Endothelial cell of umbilical vein (primary cell): ENCODE results near the gene PGLYRP4. TPM values are rescaled to one million over a fixed set of nuclear protein-coding genes. Genes with fewer than 3 reads are reported as not detected.

Experiments
- BruUV-seq: library from RNA; stranded (reverse); fragments of 400-500 nt; replicated peaks from 2 replicates; lab custom pipeline; 2021; lab: Mats Ljungman, UMichigan
- CTCF ChIA-PET: fragments of 300-600, 350-600 bp; sonication (Branson Sonifier 250); formaldehyde crosslinking; loops from one replicate; lab custom pipeline; 2021; ENCODE audit warnings: antibody characterized with exemption, inconsistent platforms; lab: Charles Lee
- POLR2A ChIA-PET: fragments of 300-600, 350-600 bp; sonication (Branson Sonifier 250); formaldehyde crosslinking; loops from one replicate; lab custom pipeline; 2021; ENCODE audit warnings: antibody characterized with exemption, inconsistent platforms; lab: Charles Lee
- DNase-seq: peaks from one replicate; pipeline ENCODE4 v3.0.0-alpha.2; 2011; ENCODE audit warnings: low read depth, low spot score
- FAIRE-seq: peaks from 2 replicates; lab custom pipeline; 2011; peaks lifted over from hg19 to GRCh38; lab: Jason Lieb, UNC
- H2AFZ ChIP-seq: 2 replicates; pipeline ENCODE4 v1.6.0; 2012; ENCODE audit warnings: low read depth, low read length, control low read depth, inconsistent platforms
- H3K27ac ChIP-seq: 2 replicates; pipeline ENCODE4 v1.5.1; 2011; ENCODE audit warnings: low read depth, mild to moderate bottlenecking, control low read depth, low read length, moderate library complexity; ENCODE audit not compliant: insufficient read depth
- H3K27me3 ChIP-seq, 2 experiments: 2 replicates each; pipeline versions ENCODE4 v1.6.0 to v1.6.1; 2011; ENCODE audit warnings: low read length in 2 of 2, mixed read lengths in 1 of 2; ENCODE audit not compliant: control insufficient read depth in 2 of 2, insufficient read depth in 2 of 2
- H3K36me3 ChIP-seq, 2 experiments: 2 replicates in 1 of 2; 3 replicates in 1 of 2; pipeline ENCODE4 v1.5.1; 2011; ENCODE audit warnings: low read length in 2 of 2, mild to moderate bottlenecking in 1 of 2, moderate library complexity in 1 of 2; ENCODE audit not compliant: control insufficient read depth in 2 of 2, insufficient read depth in 2 of 2; ENCODE audit errors: extremely low read depth in 1 of 2
- H3K4me1 ChIP-seq: 3 replicates; pipeline ENCODE4 v1.5.1; 2011; ENCODE audit warnings: mild to moderate bottlenecking, low read length; ENCODE audit not compliant: control insufficient read depth, insufficient read depth; ENCODE audit errors: extremely low read depth
- H3K4me2 ChIP-seq: 2 replicates; pipeline ENCODE4 v1.6.1; 2011; ENCODE audit warnings: low read length, control low read depth, mixed read lengths; ENCODE audit not compliant: insufficient read depth
- H3K4me3 ChIP-seq, 3 experiments: fragments of 200-600 bp in 1 of 3; sonication (generic), shearing (Covaris generic) in 1 of 3; replicated peaks in 1 of 3; 2 replicates each; pipeline ENCODE4 v1.5.1; 2011 to 2016; ENCODE audit warnings: control low read depth in 3 of 3, low read length in 3 of 3, mild to moderate bottlenecking in 2 of 3, inconsistent platforms in 1 of 3, low read depth in 1 of 3, moderate library complexity in 1 of 3; ENCODE audit not compliant: insufficient read depth in 1 of 3
- H3K79me2 ChIP-seq: 2 replicates; pipeline ENCODE4 v1.6.0; 2012; ENCODE audit warnings: low read length, inconsistent platforms; ENCODE audit not compliant: control insufficient read depth, insufficient read depth
- H3K9ac ChIP-seq: replicated peaks from 2 replicates; pipeline ENCODE3; 2011; ENCODE audit warnings: low read length, control low read depth; ENCODE audit not compliant: insufficient read depth; ENCODE audit errors: extremely low read depth
- H3K9me1 ChIP-seq: replicated peaks from 3 replicates; pipeline ENCODE4 v1.6.0; 2011; ENCODE audit warnings: mild to moderate bottlenecking, low read length; ENCODE audit not compliant: control insufficient read depth, insufficient read depth; ENCODE audit errors: extremely low read depth
- H3K9me3 ChIP-seq: replicated peaks from 2 replicates; pipeline ENCODE4 v1.5.1; 2012; ENCODE audit warnings: low read length, inconsistent platforms; ENCODE audit not compliant: control insufficient read depth, insufficient read depth
- H4K20me1 ChIP-seq: replicated peaks from 2 replicates; pipeline ENCODE3; 2011; ENCODE audit warnings: mild to moderate bottlenecking, low read length; ENCODE audit not compliant: control insufficient read depth, insufficient read depth; ENCODE audit errors: extremely low read depth
- FOS ChIP-seq: IDR thresholded peaks from 2 replicates; pipeline ENCODE4 v1.6.1; 2011; ENCODE audit warnings: mild to moderate bottlenecking, low read length, moderate library complexity, borderline replicate concordance; ENCODE audit not compliant: insufficient read depth
- GATA2 ChIP-seq: IDR thresholded peaks from 2 replicates; pipeline ENCODE4 v1.7.0; 2011; ENCODE audit warnings: low read depth, mild to moderate bottlenecking, moderate library complexity, mixed read lengths, low read length; ENCODE audit not compliant: insufficient read length, insufficient read depth
- dilution Hi-C: fragments of 300-500 bp; cut with MboI; formaldehyde crosslinking; loops from one replicate; pipeline ENCODE4 v1.15.0; 2019; ENCODE audit warnings: low sequenced_read_pairs; ENCODE audit not compliant: extremely low pct_ligation_motif_present
- intact Hi-C: fragments of 100-400 bp; cut with micrococcal nuclease; formaldehyde crosslinking; loops from one replicate; pipeline ENCODE4 v1.10.0; 2022
- polyA plus RNA-seq, 4 experiments: library from polyadenylated mRNA; depleted of rRNA in 3 of 4; stranded (reverse) in 3 of 4; unstranded in 1 of 4; fragments of >200 nt; gene quantifications; 2 replicates each; pipeline versions ENCODE4 v1.2.1 to v1.2.3, GENCODE V29; 2011 to 2012; ENCODE audit warnings: missing spikeins in 1 of 4
- total RNA-seq: library from RNA; stranded (reverse); gene quantifications from 2 replicates; pipeline ENCODE4 v1.2.3, GENCODE V29; 2021
- TF ChIP-seq, protein P1 (sequence below), 2 donors: IDR thresholded peaks; 1 replicate in 1 of 2; 2 replicates in 1 of 2; pipeline ENCODE4 v1.5.1; 2011; ENCODE audit warnings: low read length in 2 of 2, mild to moderate bottlenecking in 2 of 2, moderate library complexity in 2 of 2, control low read depth in 1 of 2, inconsistent platforms in 1 of 2, low read depth in 1 of 2; ENCODE audit not compliant: insufficient read depth in 1 of 2; ENCODE audit errors: extremely low read depth in 1 of 2

Gene PGLYRP4
- total and polyA plus RNA-seq, 2 donors (not counting 3 experiments of a cell fraction or from before 2014, with no cell fraction given) = not detected

DNA sequence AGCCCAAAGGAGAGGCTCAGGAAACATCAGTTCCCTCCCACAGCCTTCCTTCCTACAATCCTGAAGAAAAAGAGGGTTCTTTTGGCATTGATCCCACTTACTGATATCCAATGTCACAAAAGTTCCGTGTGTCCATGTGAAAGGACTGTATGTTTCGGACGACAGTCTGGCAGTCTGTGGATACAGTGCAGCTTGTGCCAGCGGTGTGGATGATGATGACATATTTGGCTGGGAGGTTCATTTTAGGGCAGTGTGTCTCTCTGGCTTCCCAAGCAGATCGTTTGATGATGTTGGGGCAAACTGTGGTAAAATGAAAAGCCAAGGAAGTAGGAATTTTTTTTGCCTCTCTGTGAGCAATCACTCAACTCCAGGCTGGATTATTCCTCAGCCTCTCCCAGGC lies 46.3 kb downstream of the PGLYRP4 start:
- CTCF ChIA-PET = no interaction called here
- dilution Hi-C loops = no loop called here
- POLR2A ChIA-PET = no interaction called here

DNA sequence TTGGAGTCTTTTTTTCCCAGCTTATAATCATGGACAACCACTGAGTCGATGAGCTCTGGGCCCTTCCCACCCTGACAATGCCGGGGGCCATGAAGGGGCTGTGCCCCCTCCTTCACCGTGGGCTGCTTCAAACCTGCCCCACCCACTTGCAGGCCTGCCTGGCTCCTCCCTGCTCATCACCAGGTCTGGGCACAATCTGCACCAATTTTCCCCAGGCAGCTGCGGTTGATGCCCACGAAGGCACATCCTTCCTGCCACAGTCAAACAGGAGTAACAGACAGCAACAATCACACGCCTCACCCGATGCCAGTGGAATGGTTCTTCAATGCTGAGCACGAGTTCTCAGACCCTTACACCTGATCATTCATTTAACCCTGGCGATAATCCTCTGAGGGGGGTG lies 54.8 kb downstream of the PGLYRP4 start:
- Histone ChIP-seq H3K36me3 (no peaks in the 10 kb centered on the region), H3K4me1 (no peaks in the 10 kb centered on the region), H3K4me2 (no peak overlapping the region), H3K27me3 (no peaks in the 10 kb centered on the region), H4K20me1 (no peaks in the 10 kb centered on the region), H3K9me3 (no peaks in the 10 kb centered on the region), H3K79me2 (no peaks in the 10 kb centered on the region), H3K9ac (no peak overlapping the region), H3K27ac (no peak overlapping the region), H3K9me1 (no peaks in the 10 kb centered on the region), H2AFZ (no peak overlapping the region), H3K4me3 (no peak overlapping the region)
- CTCF ChIA-PET = no interaction called here
- no peak for DNase-seq
- FAIRE-seq = no peak
- intact Hi-C loops (no loop called here), dilution Hi-C loops (no loop called here)
- POLR2A ChIA-PET = no interaction called here
- no peak for TF ChIP-seq GATA2
- TF ChIP-seq FOS = no peak
- BruUV-seq = no TSS peak

More for the DNA sequence above, 46.3 kb downstream of the PGLYRP4 start:
- Histone ChIP-seq H3K9me1 (no peaks in the 10 kb centered on the region), H3K9me3 (no peaks in the 10 kb centered on the region), H3K4me1 (no peaks in the 10 kb centered on the region), H3K4me2 (no peak overlapping the region), H2AFZ (no peak overlapping the region), H3K79me2 (no peaks in the 10 kb centered on the region), H3K9ac (no peak overlapping the region), H4K20me1 (no peaks in the 10 kb centered on the region), H3K4me3 (no peak overlapping the region), H3K27ac (no peak overlapping the region), H3K36me3 (no peaks in the 10 kb centered on the region), H3K27me3 (no peaks in the 10 kb centered on the region)
- FAIRE-seq (no peak), DNase-seq (no peak)
- intact Hi-C loops = no loop called here
- BruUV-seq = no TSS peak
- TF ChIP-seq, protein P1, sequence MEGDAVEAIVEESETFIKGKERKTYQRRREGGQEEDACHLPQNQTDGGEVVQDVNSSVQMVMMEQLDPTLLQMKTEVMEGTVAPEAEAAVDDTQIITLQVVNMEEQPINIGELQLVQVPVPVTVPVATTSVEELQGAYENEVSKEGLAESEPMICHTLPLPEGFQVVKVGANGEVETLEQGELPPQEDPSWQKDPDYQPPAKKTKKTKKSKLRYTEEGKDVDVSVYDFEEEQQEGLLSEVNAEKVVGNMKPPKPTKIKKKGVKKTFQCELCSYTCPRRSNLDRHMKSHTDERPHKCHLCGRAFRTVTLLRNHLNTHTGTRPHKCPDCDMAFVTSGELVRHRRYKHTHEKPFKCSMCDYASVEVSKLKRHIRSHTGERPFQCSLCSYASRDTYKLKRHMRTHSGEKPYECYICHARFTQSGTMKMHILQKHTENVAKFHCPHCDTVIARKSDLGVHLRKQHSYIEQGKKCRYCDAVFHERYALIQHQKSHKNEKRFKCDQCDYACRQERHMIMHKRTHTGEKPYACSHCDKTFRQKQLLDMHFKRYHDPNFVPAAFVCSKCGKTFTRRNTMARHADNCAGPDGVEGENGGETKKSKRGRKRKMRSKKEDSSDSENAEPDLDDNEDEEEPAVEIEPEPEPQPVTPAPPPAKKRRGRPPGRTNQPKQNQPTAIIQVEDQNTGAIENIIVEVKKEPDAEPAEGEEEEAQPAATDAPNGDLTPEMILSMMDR (IDR thresholded peaks at IDR 0.05; ENCODE audit: extremely low read depth in 1 of 2, insufficient read depth in 1 of 2, low read depth in 1 of 2, low read length in 2 of 2) = no peak
- TF ChIP-seq FOS = no peak
